GM23338 (cell line): ENCODE results near the gene HMGN5. TPM values are rescaled to one million over a fixed set of nuclear protein-coding genes. Genes with fewer than 3 reads are reported as not detected.
A peak's percentile ranks its signal among the peaks of the same experiment; 100 is the strongest.

Source experiments
- ATAC-seq: fragments of 200-7000 bp; cut with Tn5 transposase; 3 replicates; pipeline ENCODE4 v1.9.1; 2020
- DNase-seq: peaks from one replicate; pipeline ENCODE4 v3.0.0-alpha.2; 2015; ENCODE audit warnings: low spot score
- H2AFZ ChIP-seq: fragments of 200-600 bp; sonication (generic); 2 replicates; pipeline ENCODE4 v1.8.0; 2016; ENCODE audit warnings: antibody characterized with exemption, mild to moderate bottlenecking, moderate library complexity
- H3F3A ChIP-seq: fragments of 200-600 bp; sonication (generic); replicated peaks from 2 replicates; pipeline ENCODE4 v1.8.0; 2017; ENCODE audit warnings: antibody characterized with exemption, mixed run types, low read depth
- H3K27ac ChIP-seq: fragments of 200-600 bp; sonication (generic); 2 replicates; pipeline ENCODE4 v1.6.1; 2016; ENCODE audit warnings: low read depth
- H3K27me3 ChIP-seq: fragments of 200-600 bp; sonication (generic); 2 replicates; pipeline ENCODE4 v1.8.0; 2016; ENCODE audit warnings: mild to moderate bottlenecking, mixed run types, moderate library complexity; ENCODE audit not compliant: insufficient read depth
- H3K36me3 ChIP-seq: fragments of 200-600 bp; sonication (generic); 2 replicates; pipeline ENCODE4 v1.8.0; 2016; ENCODE audit warnings: mild to moderate bottlenecking; ENCODE audit not compliant: insufficient read depth
- H3K4me1 ChIP-seq: fragments of 200-600 bp; sonication (generic); 2 replicates; pipeline ENCODE4 v1.8.0; 2016; ENCODE audit warnings: mild to moderate bottlenecking, moderate library complexity; ENCODE audit not compliant: insufficient read depth
- H3K4me2 ChIP-seq: fragments of 200-600 bp; sonication (generic); 2 replicates; pipeline ENCODE4 v1.7.1; 2017; ENCODE audit warnings: mixed run types
- H3K4me3 ChIP-seq: fragments of 200-600 bp; sonication (generic); 2 replicates; pipeline ENCODE4 v1.6.1; 2016; ENCODE audit warnings: mixed run types
- H3K79me2 ChIP-seq: fragments of 200-600 bp; sonication (generic); replicated peaks from 2 replicates; pipeline ENCODE4 v1.8.0; 2017; ENCODE audit warnings: mild to moderate bottlenecking; ENCODE audit not compliant: insufficient read depth
- H3K9me2 ChIP-seq: fragments of 200-600 bp; sonication (generic); 2 replicates; pipeline ENCODE4 v1.8.0; 2017; ENCODE audit not compliant: insufficient read depth
- H4K20me1 ChIP-seq: fragments of 200-600 bp; sonication (generic); replicated peaks from 2 replicates; pipeline ENCODE4 v1.8.0; 2017; ENCODE audit warnings: mild to moderate bottlenecking; ENCODE audit not compliant: insufficient read depth
- H3K27ac Mint-ChIP-seq: 2 replicates; pipeline ENCODE4 v1.8.0; 2020; ENCODE audit warnings: inconsistent platforms, mild to moderate bottlenecking, moderate library complexity, mixed read lengths
- H3K27me3 Mint-ChIP-seq: 3 replicates; pipeline ENCODE4 v1.8.0; 2022; ENCODE audit warnings: low read depth, mild to moderate bottlenecking, moderate library complexity, mixed read lengths, inconsistent platforms; ENCODE audit not compliant: insufficient read depth, poor library complexity
- H3K36me3 Mint-ChIP-seq: 3 replicates; pipeline ENCODE4 v1.8.0; 2021; ENCODE audit warnings: low read depth, mild to moderate bottlenecking, inconsistent platforms, moderate library complexity, mixed read lengths
- H3K4me1 Mint-ChIP-seq: 3 replicates; pipeline ENCODE4 v1.8.0; 2020; ENCODE audit warnings: mild to moderate bottlenecking, inconsistent platforms, mixed read lengths
- H3K4me3 Mint-ChIP-seq: 3 replicates; pipeline ENCODE4 v1.8.0; 2021; ENCODE audit warnings: moderate library complexity, mild to moderate bottlenecking, inconsistent platforms, mixed read lengths
- H3K9me3 Mint-ChIP-seq: 3 replicates; pipeline ENCODE4 v1.8.0; 2020; ENCODE audit warnings: moderate library complexity, mild to moderate bottlenecking, inconsistent platforms, mixed read lengths
- CREB1 ChIP-seq: fragments of 250-450 bp; sonication (Bioruptor Pico); IDR thresholded peaks from 2 replicates; pipeline ENCODE4 v1.5.0; 2020; ENCODE audit warnings: low read depth, mild to moderate bottlenecking, moderate library complexity
- JUNB ChIP-seq: IDR thresholded peaks from one replicate; pipeline ENCODE4 v1.6.1; 2016; ENCODE audit warnings: antibody characterized with exemption; ENCODE audit not compliant: unreplicated experiment
- POLR2AphosphoS5 ChIP-seq: IDR thresholded peaks from 2 replicates; pipeline ENCODE4 v1.6.1; 2016; ENCODE audit warnings: antibody characterized with exemption, low read depth
- REST ChIP-seq: IDR thresholded peaks from one replicate; pipeline ENCODE4 v1.6.1; 2018; ENCODE audit warnings: antibody characterized with exemption; ENCODE audit not compliant: unreplicated experiment
- ZNF114 ChIP-seq: fragments of 250-450 bp; sonication (Bioruptor Pico); IDR thresholded peaks from 2 replicates; pipeline ENCODE4 v1.5.0; 2020; ENCODE audit warnings: mild to moderate bottlenecking, moderate library complexity
- ZNF331 ChIP-seq: fragments of 250-450 bp; sonication (Bioruptor Pico); IDR thresholded peaks from 2 replicates; pipeline ENCODE4 v1.5.0; 2020; ENCODE audit warnings: low read depth, mild to moderate bottlenecking, moderate library complexity
- ZNF462 ChIP-seq: fragments of 250-450 bp; sonication (Bioruptor Pico); IDR thresholded peaks from 2 replicates; pipeline ENCODE4 v1.5.0; 2020; ENCODE audit warnings: mild to moderate bottlenecking, moderate library complexity
- polyA plus RNA-seq: library from polyadenylated mRNA; unstranded; fragments of >200 nt; fragmentation: Nextera tagmentation; extraction: Ambion mirVana; gene quantifications from 2 replicates; pipeline ENCODE4 v1.2.1, GENCODE V29; 2016
- total RNA-seq: library from RNA; depleted of rRNA; stranded (reverse); fragments of >200 nt; shearing (Covaris generic); gene quantifications from 2 replicates; pipeline ENCODE4 v1.2.3, GENCODE V29; 2014

The HMGN5 gene
- total and polyA plus RNA-seq, 2 experiments from 2014 or later, result 5.2 to 155 TPM

- Histone ChIP-seq H3K36me3 (no peaks in the 10 kb centered on the region), H3K79me2 (peaks cover 1% of the 10 kb centered on the region; the same call in 1 of the 2 replicates), H4K20me1 (no peaks in the 10 kb centered on the region), H3K4me3 (no peak overlapping the region), H3K9me2 (no peaks in the 10 kb centered on the region), H3K27ac (no peak overlapping the region), H2AFZ (no peak overlapping the region), H3F3A (no peaks in the 10 kb centered on the region), H3K4me2 (no peak overlapping the region), H3K4me1 (no peaks in the 10 kb centered on the region), H3K27me3 (no peaks in the 10 kb centered on the region)
- Mint-ChIP-seq H3K9me3 (peaks cover 10% of the 10 kb centered on the region; the same call in 2 of the 3 replicates), H3K4me1 (no peaks in the 10 kb centered on the region), H3K4me3 (no peak overlapping the region), H3K27me3 (peaks cover 2% of the 10 kb centered on the region), H3K36me3 (peaks cover 46% of the 10 kb centered on the region), H3K27ac (no peak overlapping the region)
- TF ChIP-seq POLR2AphosphoS5 (no peak), ZNF114 (CRISPR knock-in tag) (no peak), JUNB (no peak), REST (no peak), ZNF331 (no peak)
- DNase-seq (peak; percentile 15), ATAC-seq (peak; percentile 34; the same call in 1 of the 3 replicates)
Measured at GRCh38 chrX:81238166-81238565, 36.5 kb upstream of the HMGN5 start.

- H3K9me2 ChIP-seq, result no peaks in the 10 kb centered on the region
- no peak overlapping the region for H3K4me3 ChIP-seq
- no peaks in the 10 kb centered on the region for H3K4me1 ChIP-seq
- H3F3A ChIP-seq, result no peaks in the 10 kb centered on the region
- no peak for ATAC-seq
- no peak overlapping the region for H3K4me2 ChIP-seq
- no peaks in the 10 kb centered on the region for H4K20me1 ChIP-seq
- no peaks in the 10 kb centered on the region for H3K27me3 ChIP-seq
- no peak overlapping the region for H3K27ac Mint-ChIP-seq
- peaks cover 43% of the 10 kb centered on the region for H3K36me3 Mint-ChIP-seq
- DNase-seq, result no peak
- peaks cover 10% of the 10 kb centered on the region; the same call in 2 of the 3 replicates for H3K9me3 Mint-ChIP-seq
- peaks cover under 1% of the 10 kb centered on the region; the same call in 2 of the 3 replicates for H3K4me1 Mint-ChIP-seq
- no peaks in the 10 kb centered on the region for H3K36me3 ChIP-seq
- H2AFZ ChIP-seq, result no peak overlapping the region
- no peak overlapping the region for H3K27ac ChIP-seq
- H3K79me2 ChIP-seq, result peaks cover 5% of the 10 kb centered on the region; the same call in 1 of the 2 replicates
- H3K27me3 Mint-ChIP-seq, result peaks cover 2% of the 10 kb centered on the region
- H3K4me3 Mint-ChIP-seq, result no peak overlapping the region
- no peak for TF ChIP-seq REST
- TF ChIP-seq ZNF462 (CRISPR knock-in tag), result no peak
- TF ChIP-seq CREB1 (CRISPR knock-in tag), result no peak
Measured at GRCh38 chrX:81237516-81237915, 35.8 kb upstream of the HMGN5 start.
